HAP-1 (cell line): ENCODE data around the gene ATAD3A.

Experiments
- DNase-seq, 2 experiments: peaks; one replicate each; pipeline ENCODE4 v3.0.0-alpha.2; 2016 to 2020; ENCODE audit warnings: low spot score in 2 of 2
- H3K27me3 ChIP-seq: fragments of 250-450 bp; sonication (Bioruptor Pico); 2 replicates; pipeline ENCODE4 v1.5.1; 2020; ENCODE audit warnings: low read depth, mild to moderate bottlenecking, moderate library complexity
- H3K36me3 ChIP-seq: fragments of 250-450 bp; sonication (Bioruptor Pico); replicated peaks from 2 replicates; pipeline ENCODE4 v1.5.1; 2020; ENCODE audit warnings: mild to moderate bottlenecking
- H3K4me1 ChIP-seq: fragments of 250-450 bp; sonication (Bioruptor Pico); 2 replicates; pipeline ENCODE4 v1.5.1; 2020; ENCODE audit warnings: mild to moderate bottlenecking
- H3K4me3 ChIP-seq: fragments of 250-450 bp; sonication (Bioruptor Pico); 2 replicates; pipeline ENCODE4 v1.5.1; 2020; ENCODE audit warnings: mild to moderate bottlenecking, moderate library complexity
- H3K9me3 ChIP-seq: fragments of 250-450 bp; sonication (Bioruptor Pico); 2 replicates; pipeline ENCODE4 v1.5.1; 2020; ENCODE audit warnings: mild to moderate bottlenecking, moderate library complexity
- in situ Hi-C: fragments of 300-500 bp; cut with MboI; formaldehyde crosslinking; loops from 3 replicates; pipeline ENCODE4 v1.14.3; 2020; ENCODE audit warnings: low sequenced_read_pairs, inconsistent platforms, mixed read lengths

Gene ATAD3A

GRCh38 chr1:1542766-1543705 is 31.1 kb downstream of the ATAD3A start:
- H3K36me3 ChIP-seq = peaks cover 14% of the 10 kb centered on the region
- no peak for DNase-seq
- in situ Hi-C loops = no loop called here
- no peaks in the 10 kb centered on the region for H3K27me3 ChIP-seq
- no peaks in the 10 kb centered on the region for H3K4me1 ChIP-seq
- H3K4me3 ChIP-seq = no peak overlapping the region
- H3K9me3 ChIP-seq = no peaks in the 10 kb centered on the region

- in situ Hi-C loops = no loop called here
- peaks cover 15% of the 10 kb centered on the region for H3K36me3 ChIP-seq
- H3K4me3 ChIP-seq = no peak overlapping the region
- no peaks in the 10 kb centered on the region for H3K9me3 ChIP-seq
- no peaks in the 10 kb centered on the region for H3K27me3 ChIP-seq
- H3K4me1 ChIP-seq = no peaks in the 10 kb centered on the region
- no peak for DNase-seq
Measured at GRCh38 chr1:1543706-1544099, 31.7 kb downstream of the ATAD3A start.

- Histone ChIP-seq H3K36me3 (peaks cover 18% of the 10 kb centered on the region), H3K27me3 (no peaks in the 10 kb centered on the region), H3K9me3 (no peaks in the 10 kb centered on the region), H3K4me1 (no peaks in the 10 kb centered on the region), H3K4me3 (no peak overlapping the region)
- in situ Hi-C loops = no loop called here
- DNase-seq = no peak
Measured at GRCh38 chr1:1544544-1544943, 32.6 kb downstream of the ATAD3A start.

GRCh38 chr1:1545946-1546737 is 34.2 kb downstream of the ATAD3A start:
- in situ Hi-C loops = no loop called here
- no peak for DNase-seq

DNA sequence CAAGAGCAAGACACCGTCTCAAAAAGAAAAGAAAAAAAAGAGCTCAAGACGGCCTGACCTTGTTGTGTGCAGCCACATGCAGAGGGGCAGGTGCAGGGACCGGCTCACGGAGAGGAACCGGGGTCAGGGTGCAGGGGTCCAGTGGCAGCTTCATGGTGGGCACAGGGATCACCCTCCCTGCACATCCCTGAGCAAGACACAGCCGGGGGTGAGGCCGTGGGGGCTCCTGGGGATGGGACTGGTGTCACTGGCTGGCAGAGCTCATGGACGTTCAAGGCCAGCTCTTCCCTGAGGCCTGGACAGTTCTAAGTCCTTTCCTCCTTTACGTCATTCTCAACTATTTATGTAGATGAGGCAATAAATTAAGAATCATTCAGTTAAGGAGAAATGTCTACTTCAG is 35.0 kb downstream of the ATAD3A start:
- H3K9me3 ChIP-seq = no peaks in the 10 kb centered on the region
- H3K27me3 ChIP-seq = no peaks in the 10 kb centered on the region
- in situ Hi-C loops = no loop called here
- no peak overlapping the region for H3K4me3 ChIP-seq
- H3K36me3 ChIP-seq = peaks cover 6% of the 10 kb centered on the region
- DNase-seq = no peak
- no peaks in the 10 kb centered on the region for H3K4me1 ChIP-seq

More at GRCh38 chr1:1545946-1546737, 34.2 kb downstream of the ATAD3A start:
- no peaks in the 10 kb centered on the region for H3K9me3 ChIP-seq
- no peaks in the 10 kb centered on the region for H3K4me1 ChIP-seq
- H3K4me3 ChIP-seq = no peak overlapping the region
- H3K27me3 ChIP-seq = no peaks in the 10 kb centered on the region
- peaks cover 14% of the 10 kb centered on the region for H3K36me3 ChIP-seq

GRCh38 chr1:1547476-1547875 is 35.5 kb downstream of the ATAD3A start:
- H3K4me3 ChIP-seq = no peak overlapping the region
- no peaks in the 10 kb centered on the region for H3K27me3 ChIP-seq
- DNase-seq = no peak
- no peaks in the 10 kb centered on the region for H3K4me1 ChIP-seq
- in situ Hi-C loops = no loop called here
- peaks cover 6% of the 10 kb centered on the region for H3K36me3 ChIP-seq
- no peaks in the 10 kb centered on the region for H3K9me3 ChIP-seq

DNA sequence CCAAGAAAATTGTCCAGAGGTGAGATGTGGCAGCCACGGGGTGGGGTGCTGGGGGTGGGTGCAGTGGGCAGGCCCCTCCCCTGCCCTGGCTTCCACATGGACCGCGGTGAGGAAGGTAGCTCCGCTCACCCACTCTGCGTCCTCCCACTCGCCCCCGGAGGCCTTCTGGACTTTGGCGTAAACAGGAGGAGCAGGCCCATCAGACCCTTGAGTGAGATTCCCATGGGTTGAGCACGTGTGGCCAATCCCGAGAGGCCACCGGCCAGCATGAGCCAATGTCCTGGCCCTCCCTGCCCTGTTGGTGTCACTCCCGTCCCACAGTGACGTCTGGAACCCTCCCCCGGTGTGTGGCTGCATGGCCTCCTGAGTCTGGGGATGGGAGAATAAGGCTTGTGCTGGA is 36.6 kb downstream of the ATAD3A start:
- peaks cover 6% of the 10 kb centered on the region for H3K36me3 ChIP-seq
- no peaks in the 10 kb centered on the region for H3K9me3 ChIP-seq
- H3K4me1 ChIP-seq = no peaks in the 10 kb centered on the region
- no peaks in the 10 kb centered on the region for H3K27me3 ChIP-seq
- in situ Hi-C loops = no loop called here
- no peak for DNase-seq
- H3K4me3 ChIP-seq = no peak overlapping the region

GRCh38 chr1:1550087-1550486 is 38.1 kb downstream of the ATAD3A start:
- peaks cover 6% of the 10 kb centered on the region for H3K36me3 ChIP-seq
- in situ Hi-C loops = no loop called here
- H3K4me1 ChIP-seq = no peaks in the 10 kb centered on the region

DNA sequence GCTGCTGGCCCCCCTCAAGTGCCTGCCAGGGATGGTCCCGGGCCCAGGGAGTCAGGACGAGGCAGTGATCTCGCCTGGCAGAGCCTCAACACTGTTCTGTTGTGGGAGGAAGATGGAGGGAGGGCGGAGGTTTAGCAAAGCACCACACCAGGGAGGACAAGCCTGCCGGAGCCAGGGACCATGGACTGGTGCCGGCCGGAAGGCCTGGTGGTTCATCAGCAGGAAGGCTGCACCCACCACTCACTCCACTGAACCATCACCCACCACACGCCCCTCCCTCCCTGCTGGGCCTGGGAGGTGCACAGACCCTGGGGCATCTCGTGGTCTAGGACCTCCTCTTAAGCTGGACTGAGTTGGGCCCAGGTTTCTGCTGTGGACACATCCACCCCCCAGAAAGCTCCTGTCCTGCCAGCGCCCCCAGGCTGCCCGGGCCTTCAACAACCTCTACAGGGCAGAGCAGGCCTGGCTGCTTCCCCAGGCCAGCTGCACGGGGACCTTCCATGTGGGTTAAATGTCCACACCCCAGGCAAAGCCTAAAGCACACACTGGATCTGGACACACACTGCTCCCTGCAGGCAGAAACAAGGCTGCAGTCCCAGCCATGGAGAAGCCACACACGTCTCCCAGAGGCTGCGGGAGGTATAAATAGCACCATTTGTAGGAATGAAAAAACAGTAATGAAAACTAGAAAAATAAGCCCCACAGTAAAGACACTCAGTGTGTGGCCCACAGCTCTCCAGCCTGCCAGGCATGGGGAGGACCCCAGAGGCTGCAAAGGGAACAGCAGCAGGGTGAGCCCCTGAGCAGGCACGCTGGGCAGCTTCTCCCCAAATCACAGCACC is 38.9 kb downstream of the ATAD3A start:
- DNase-seq = peak in 1 of 2 experiments; percentile 37
- Histone ChIP-seq H3K4me1 (no peaks in the 10 kb centered on the region), H3K9me3 (no peaks in the 10 kb centered on the region), H3K36me3 (peaks cover 4% of the 10 kb centered on the region), H3K4me3 (no peak overlapping the region), H3K27me3 (no peaks in the 10 kb centered on the region)
- in situ Hi-C loops = no loop called here

More at GRCh38 chr1:1550087-1550486, 38.1 kb downstream of the ATAD3A start:
- Histone ChIP-seq H3K4me3 (no peak overlapping the region), H3K27me3 (no peaks in the 10 kb centered on the region), H3K9me3 (no peaks in the 10 kb centered on the region)
- no peak for DNase-seq

DNA sequence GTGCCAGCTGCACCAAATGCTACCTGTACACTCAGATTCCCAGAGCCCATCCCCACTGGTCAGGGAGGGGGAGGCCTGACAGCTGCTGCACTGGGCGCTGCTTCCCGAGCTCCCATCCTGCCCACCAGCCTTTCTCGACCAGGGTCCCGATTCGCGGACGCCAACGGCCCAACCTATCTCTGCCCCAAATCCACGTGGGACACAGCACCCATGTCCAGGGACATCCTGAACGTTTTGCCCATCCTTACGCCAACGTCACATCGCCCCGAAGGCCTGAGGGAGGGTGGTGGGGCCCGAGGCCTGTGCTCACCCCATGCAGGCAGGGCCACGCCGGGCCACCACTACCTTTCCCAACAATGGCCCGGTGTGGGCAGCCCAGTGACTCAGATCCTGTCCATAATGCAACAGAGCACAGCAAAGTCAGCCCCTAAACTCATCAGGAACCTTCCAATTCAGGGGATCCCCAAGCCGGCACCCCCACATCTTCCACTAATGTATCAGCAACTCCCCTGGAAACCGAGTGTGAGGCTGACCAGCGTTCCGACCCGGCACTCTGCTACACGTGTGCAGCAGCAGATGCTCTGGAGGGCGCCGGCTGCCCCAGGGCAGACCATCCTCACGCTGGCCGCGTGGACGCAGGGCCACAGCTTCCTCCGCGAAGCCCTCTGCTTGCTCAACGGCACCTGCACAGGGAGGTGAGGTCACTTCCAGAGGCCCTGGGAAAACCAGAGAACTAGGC is 39.7 kb downstream of the ATAD3A start:
- Histone ChIP-seq H3K9me3 (no peaks in the 10 kb centered on the region), H3K4me1 (no peaks in the 10 kb centered on the region), H3K36me3 (peaks cover 3% of the 10 kb centered on the region), H3K4me3 (no peak overlapping the region), H3K27me3 (no peaks in the 10 kb centered on the region)
- DNase-seq = no peak
- in situ Hi-C loops = no loop called here

- no peaks in the 10 kb centered on the region for H3K9me3 ChIP-seq
- H3K27me3 ChIP-seq = no peaks in the 10 kb centered on the region
- peaks cover 3% of the 10 kb centered on the region for H3K36me3 ChIP-seq
- no peak overlapping the region for H3K4me3 ChIP-seq
- DNase-seq = no peak
- in situ Hi-C loops = no loop called here
- H3K4me1 ChIP-seq = no peaks in the 10 kb centered on the region
Measured at GRCh38 chr1:1552263-1552639, 40.3 kb downstream of the ATAD3A start.

- Histone ChIP-seq H3K36me3 (peaks cover under 1% of the 10 kb centered on the region; the same call in 1 of the 2 replicates), H3K4me3 (no peak overlapping the region), H3K9me3 (no peaks in the 10 kb centered on the region), H3K4me1 (no peaks in the 10 kb centered on the region), H3K27me3 (no peaks in the 10 kb centered on the region)
- in situ Hi-C loops = no loop called here
- DNase-seq = no peak
Measured at GRCh38 chr1:1553821-1554494, 42.0 kb downstream of the ATAD3A start.
